Activated naive CD8-positive, alpha-beta T cell treated with anti-CD3 and anti-CD28 coated beads, Interleukin-2, amount 50 U/mL, for 16 hours (primary cell): ENCODE measurements around the gene NUPR1.
"Not testable (repeated sequence)": the region's sequence is repeated elsewhere in the genome, so short reads cannot be mapped to it uniquely, and the experiment has no call there.

Experiments
- DNase-seq: peaks from one replicate; pipeline ENCODE4 v3.0.0-alpha.2; 2020; ENCODE audit warnings: low read depth, low spot score

The NUPR1 gene, protein sequence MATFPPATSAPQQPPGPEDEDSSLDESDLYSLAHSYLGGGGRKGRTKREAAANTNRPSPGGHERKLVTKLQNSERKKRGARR

DNA sequence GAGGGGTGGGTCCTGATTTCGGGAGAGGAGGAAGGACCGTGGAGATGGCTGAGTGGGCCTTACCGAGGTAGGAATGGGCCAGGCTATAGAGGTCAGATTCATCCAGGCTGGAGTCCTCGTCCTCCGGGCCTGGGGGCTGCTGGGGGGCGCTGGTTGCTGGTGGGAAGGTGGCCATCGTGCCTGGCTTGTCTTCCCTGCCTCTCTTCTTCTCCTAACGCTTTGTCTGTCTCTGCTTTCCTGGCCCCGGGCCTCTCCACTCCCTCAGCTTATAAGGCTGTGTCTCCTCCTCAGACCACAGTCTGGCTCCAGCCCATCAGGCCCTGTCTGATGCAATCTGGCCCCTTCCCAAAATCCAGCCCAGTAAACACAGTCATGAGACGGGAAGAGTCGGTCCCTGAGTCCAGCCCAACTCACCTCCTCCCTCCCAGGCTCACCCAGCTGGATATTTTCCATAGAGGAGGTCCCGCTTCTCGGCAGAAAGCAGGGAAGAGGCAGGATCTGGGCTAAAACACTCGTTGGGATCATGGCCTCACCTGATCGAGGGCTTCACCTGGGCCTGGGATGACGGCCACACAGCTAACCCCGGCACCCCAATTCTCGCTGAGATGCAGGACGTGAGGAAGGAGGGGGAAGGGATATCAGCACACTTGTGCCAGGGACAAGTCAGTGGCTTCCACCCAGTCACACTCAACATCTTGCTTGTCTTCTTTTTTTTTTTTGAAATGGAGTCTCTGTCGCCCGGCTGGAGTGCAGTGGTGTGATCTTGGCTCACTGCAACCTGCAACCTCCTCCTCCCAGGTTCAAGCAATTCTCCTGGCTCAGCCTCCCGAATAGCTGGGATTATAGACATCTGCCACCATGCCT, at the start of gene NUPR1:
Gene NUPR1 (minus strand): TSS at position 242 of the 864 bp plus-strand sequence. CDS start 67 bp downstream, at position 175.
- no peak for DNase-seq

DNA sequence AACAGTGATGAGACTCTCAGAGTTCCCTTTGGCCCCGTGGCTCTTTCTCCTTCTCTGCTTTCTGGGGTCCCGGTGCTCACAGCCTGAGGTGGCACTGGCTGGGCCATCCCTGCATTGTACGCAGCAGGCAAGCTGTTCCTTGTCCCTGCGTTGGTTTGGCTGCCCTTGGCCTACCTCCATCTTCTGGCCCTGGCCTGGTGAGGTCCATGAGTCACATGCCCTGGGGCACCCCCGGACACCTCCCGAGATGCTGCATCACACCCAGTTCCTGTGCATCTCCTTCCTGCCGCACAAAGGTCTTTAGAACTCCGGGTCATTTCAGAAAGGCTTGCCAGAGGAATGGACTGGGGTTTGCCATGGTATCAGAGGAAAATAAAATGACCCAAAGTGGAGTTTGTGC, 48.6 kb upstream of the NUPR1 start:
- DNase-seq: no peak

DNA sequence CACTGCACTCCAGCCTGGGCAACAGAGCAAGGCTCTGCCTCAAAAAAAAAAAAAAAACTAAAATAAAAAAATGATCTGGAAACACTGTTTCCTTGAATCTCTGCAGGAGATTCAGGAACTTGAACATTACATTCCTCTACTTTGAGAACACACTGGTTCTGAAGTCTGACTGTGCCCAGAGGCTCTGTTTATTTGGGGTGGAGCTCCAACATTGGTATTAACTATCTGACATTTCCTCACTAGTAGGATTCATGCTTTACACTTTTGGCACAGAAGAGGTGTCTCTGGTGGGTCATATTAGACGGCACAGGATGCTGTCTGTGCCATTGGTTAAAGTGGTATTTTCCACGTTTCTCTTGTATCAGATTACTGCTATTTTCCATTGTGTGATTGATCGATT, 47.7 kb upstream of the NUPR1 start:
- DNase-seq: no peak

DNA sequence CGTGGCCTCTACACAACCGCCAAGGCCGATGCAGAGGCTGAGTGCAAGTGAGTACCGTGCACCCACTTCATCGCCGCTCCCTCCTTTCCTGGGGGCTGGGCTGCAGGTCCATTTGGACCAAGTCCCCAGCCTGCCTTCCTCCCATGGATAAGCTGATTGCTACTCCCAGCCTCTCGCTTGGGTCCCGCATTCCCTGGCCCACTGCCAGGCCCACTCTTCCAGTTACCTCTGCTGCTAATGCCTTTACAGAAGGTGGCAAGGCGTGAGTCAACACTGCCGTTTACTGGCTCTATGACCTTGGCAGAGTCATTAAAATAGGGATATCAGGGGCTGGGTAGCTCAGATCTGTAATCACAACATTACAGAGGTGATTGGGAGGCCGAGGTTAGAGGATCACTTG, 46.9 kb upstream of the NUPR1 start:
- DNase-seq: no peak

DNA sequence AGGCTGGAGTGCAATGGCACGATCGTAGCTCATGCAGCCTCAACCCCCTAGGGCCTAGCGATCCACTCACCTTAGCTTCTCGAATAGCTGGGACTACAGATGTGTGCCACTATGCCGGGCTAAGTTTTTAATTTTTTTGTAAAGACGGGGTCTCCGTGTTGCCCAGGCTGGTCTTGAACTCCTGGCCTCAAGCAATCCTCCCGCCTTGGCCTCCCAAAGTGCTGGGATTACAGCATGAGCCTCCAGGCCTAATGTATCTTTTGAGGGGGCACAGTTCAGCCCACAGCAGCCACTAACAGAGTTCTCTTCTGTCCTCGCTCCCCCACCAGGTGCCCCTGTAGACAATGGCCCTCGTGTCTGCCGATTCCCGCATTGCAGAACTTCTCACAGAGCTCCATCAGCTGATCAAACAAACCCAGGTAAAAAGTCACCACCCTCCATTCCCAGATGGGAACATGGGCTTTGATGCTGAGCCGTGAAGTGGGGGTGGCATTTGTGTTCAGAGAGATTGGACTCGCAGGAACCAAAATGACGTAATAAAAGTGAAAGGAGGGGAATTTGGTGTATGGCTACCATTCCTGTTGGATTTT, 42.0 kb upstream of the NUPR1 start:
- no peak for DNase-seq

DNA sequence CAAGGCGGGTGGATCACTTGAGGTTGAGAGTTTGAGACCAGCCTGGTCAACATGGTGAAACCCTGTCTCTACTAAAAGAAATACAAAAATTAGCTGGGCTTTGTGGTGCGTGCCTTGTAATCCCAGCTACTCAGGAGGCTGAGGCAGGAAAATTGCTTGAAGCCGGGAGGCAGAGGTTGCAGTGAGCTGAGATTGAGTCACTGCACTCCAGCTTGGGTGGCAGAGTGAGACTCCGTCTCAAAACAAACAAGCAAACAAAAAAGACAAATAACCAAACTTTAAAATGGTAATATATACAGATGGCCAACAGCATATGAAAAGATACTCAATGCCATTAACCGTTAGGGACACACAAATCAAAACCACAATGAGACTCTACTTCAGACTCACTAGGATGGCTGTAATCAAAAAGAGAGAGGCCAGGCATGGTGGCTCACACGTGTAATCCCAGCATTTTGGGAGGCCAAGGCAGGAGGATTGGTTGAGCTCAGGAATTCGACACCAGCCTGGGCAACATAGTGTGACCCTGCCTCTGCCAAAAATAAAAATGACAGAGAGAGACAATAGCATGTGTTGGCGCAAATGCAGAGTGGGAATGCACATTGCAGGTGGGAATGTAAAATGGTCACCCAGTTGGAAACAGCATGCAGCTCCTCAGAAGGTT, 36.8 kb upstream of the NUPR1 start:
- DNase-seq: no peak

DNA sequence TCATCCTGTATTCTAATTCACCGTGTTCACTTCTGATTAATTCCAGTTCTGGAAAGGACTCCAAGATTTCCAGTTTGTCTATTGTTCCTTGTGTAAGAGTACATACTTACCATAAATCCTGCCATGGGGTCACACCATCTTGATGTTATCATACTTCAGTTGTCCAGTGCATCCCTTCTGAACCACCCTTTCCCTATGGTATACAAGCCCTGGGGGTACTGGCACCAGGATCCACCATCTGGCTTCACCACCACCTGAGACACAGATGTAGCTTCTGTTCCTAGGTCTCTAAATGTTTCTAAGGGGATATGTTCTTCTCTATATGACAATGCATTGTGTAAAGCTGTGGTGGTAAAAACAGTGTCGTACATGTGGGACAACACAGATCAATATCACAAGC, 36.2 kb upstream of the NUPR1 start:
- DNase-seq: no peak

DNA sequence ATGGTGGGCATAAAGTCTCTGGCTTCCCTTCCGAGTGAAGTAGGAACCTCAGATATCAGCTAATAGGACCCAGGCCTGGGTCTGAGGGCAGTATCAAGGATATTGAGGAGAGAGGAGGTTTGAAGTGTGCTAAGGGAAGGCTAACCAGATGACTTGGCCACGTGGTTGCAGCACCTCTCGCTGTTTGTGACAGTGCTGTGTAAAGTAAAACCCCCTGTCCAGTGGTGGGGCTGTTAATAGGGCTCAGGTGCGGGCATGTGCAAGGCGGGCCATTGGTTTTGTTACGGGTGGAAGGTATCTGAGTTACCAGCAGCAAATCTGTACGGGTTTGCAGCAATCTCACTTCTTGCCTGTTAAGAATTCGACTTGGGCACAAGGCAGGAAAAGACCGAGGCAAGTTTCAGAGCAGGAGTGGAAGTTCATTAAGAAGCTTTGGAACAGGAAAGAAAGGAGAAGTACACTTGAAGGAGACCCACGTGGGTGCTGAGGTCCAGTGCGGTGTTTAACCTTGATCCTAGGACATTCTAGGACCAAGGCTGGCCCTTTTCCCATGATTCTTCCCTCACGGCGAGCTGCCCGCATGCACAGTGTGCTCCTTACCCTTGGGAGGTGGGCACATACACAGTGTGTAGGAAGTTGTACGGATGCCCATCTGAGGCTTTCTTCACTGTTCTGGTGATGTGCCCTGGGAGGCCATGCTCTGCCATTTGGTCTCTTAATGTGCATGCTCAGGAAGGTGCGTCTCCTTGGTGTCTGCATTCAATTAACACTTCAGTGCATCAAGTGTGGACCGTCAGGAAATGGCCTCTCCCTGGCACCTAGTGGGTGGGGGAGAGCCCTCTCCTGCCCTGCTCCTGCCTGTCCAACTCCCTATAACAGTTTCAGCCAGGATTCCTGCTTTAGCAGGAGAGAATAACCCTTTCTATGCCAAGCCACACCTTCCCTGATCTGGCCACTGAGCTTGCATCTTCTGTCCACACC, 35.3 kb upstream of the NUPR1 start:
- no peak for DNase-seq

DNA sequence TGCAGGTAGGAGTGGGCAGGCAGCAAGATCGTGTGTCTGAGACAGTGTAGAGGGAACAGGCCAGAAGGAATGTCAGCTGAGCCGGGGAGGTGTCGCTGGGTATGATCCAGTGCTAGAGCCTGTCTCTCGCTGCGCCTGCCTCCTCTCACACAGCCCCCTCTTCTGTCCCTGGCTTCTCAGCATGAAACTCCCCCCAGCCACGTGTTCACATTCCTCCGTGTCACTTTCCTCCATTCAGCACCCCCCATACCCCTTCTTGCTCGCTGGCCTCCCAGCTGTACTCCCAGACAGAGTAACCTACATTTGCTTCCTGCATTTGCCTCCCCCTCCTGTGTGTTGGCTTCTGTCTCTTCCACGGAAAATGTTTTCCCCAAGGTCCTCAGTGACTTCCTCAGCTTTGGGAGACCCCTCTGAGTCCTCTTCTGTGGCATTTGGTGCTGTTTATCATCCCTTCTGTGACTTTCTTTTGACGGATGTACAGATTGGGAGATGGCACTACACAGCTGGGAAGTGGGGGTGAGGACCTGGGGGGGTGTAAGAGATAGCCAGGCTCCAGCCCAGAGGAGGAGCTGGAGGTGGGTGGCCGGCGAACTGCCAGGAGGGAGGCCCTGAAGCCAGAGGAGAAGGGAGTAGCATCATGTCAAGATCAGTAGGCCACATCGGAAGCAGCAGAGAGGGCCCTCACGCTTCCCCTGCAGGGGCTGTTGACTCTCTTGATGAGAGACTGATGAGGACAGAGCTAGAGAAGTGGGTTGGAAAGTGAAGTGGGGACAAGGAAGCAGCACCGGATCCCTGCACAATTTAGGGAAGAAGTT, 34.1 kb upstream of the NUPR1 start:
- DNase-seq: no peak

DNA sequence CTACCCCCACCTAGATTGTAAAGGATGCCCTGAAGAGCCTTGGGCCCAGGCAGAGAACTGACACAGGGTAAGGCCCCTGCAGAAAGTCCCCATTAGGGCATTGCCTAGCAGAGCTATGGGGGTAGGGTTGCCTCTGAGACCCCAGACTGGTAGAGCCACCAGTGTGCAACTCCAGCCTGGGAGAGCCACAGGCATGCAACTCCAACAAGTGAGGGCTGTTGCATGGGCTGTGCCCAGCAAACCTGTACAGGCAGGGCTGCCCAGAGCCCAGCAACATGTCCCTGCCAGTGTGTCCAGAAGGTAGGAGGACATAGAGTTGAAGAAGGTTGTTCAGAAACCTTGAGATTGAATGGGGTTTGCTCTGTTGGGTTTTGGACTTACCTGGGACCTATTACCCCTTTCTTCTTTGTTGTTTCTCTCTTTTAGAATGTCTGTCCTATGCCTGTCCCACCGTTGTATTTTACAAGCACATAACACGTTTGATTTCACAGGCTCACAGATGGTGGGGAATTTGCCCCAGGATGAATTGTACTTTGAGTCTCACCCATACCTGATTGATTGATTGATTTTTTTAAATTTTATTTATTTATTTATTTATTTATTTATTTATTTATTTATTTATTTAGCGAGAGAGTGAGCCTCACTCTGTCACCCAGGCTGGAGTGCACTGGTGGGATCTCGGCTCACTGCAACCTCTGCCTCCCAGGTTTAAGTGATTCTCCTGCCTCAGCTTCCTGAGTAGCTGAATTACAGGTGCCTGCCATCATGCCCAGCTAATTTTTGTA, 31.4 kb upstream of the NUPR1 start:
- DNase-seq: no peak

DNA sequence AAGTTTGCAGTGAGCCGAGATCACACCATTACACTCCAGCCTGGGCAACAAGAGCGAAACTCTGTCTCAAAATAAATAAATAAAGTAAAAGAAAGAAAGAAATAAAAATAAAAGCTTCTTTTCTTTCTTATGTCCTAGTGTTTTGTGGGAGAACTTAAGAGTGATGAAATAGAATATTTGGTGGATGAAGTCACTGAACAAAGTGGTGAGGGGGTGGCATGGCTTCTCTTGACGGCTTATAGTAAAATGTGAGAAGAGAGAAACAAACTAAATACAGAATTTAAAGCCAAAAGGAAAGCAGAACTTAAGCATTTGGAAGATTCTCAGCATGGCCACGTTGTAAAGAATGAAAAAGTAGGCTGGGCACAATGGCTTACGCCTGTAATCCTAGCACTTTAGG, 30.2 kb upstream of the NUPR1 start:
- DNase-seq: no peak

DNA sequence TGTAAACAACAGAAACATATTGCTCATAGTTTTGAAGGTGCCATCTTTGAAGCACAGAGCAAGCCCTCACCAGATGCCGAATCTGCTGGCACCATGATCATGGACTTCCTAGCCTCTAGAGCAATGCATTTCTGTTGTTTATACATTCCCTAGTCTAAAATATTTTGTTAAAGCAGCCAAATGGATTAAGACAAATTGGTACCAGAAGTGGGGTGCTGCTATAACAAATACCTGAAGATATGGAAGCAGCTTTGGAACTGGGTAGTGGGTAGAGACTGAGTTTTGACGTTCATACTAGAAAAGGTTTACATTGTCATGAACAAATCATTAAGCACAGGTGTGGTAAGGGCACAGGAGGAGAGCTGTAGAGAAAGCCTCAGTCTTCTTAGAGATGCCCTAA, 28.5 kb upstream of the NUPR1 start:
- DNase-seq: no peak

DNA sequence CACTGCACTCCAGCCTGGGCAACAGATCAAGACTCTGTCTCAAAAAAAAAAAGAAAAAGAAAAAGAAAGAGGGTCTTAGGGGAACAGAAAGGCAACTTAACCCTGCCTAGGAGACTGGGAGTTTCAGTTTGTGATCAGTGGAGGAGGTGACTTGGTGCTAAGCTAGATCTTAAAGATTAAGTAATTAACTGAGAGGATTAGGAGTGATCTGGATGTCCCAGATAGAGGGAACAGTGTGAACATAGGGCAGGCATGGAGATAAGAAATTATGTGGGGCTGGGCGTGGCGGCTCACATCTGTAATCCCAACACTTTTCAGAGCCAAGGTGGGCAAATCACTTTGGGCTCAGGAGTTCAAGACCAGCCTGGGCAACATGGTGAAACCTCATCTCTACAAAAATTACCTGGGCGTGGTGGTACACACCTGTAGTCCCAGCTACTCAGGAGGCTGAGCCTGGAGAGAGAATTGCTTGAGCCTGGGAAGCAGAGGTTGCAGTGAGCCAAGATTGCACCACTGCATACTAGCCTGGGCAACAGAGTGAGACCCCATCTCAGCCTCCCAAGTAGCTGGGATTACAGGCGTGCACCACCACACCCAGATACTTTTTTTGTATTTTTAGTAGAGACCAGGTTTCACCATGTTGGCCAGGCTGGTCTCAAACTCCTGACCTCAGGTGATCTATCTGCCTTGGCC, 27.6 kb upstream of the NUPR1 start:
- DNase-seq: not testable (repeated sequence)

DNA sequence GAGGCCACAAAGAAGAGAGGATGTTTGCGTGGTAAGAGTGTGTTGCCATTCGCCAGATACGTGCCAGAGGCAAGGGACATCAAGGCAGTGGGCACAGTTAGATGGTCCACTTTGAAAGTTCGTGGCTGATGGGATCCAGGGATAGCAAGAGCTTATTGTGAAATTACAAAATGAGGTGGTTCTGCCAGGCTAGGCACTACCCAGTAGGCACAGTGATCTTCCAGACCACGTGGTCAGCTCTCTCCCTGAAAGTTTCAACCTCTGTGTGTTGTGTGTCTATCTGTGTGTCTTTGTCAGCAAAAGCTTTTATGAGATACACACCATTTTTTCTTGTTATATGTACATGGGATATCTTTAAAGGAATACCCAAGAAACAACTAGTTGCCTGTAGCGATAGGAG, 24.4 kb upstream of the NUPR1 start:
- no peak for DNase-seq

DNA sequence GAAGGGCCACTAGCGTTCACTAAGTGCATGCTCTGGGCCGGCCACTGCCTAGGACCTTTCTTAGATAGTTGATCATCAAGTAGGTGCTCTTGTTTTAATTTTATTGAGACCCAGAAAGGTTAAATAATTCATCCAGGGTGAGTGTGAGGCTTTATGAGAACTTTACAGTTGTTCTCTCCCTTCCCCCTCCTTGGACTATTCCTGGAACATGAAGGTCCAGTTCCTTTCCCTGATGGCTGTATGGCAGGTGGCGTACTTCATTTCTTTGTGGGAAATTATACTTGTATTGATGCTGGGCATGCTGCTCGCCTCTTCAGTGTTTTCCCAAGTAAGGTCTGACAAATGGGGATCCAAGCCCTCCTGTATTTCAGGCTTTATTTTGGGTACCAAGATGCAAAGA, 23.4 kb upstream of the NUPR1 start:
- no peak for DNase-seq

DNA sequence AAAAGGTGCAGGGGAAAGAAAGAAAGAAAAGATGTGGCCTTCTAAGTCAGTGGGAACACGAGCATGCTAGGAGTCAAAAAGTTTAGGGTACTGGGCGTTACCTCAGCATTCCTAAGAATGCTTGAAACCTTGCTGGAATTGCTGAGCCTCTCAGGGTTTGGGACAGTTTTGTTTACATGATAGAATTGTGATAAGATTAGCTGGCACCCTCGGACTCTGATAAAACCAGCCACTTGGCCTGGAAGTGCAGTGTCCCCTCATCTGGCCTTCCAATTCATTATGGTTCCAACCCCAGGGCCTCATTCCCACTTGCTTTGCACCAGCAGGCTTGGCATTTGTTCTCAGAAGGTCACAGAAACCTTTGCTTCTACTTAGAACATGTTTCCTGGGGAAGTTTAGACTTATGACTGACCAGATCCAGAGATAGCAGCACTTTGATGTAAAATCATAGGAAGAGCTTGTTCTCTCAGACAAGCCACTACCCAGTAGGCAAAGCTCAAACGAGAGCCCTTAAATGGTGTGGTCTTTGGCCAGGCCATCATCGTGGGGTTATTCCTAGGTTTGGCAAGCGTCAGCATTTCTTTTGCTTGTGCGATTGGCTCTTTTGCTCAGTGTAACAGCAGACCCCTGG, 22.9 kb upstream of the NUPR1 start:
- DNase-seq: no peak

DNA sequence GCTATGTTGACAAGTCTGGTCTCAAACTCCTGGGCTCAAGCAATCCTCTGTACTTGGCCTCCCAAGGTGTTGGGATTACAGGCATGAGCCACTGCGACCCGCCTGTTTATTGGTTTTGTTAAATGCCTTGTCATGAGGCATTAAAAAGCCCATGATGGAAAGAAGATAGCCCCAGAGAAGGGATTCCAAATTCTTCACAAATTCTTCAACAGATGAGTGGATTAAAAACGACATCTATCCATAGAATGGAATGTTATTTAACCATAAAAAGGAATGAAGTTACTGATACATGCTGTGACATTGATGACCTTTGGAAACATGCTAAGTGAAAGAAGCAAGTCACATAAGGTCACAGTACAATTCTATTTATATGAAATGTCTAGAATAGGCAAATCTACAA, 19.7 kb upstream of the NUPR1 start:
- no peak for DNase-seq

DNA sequence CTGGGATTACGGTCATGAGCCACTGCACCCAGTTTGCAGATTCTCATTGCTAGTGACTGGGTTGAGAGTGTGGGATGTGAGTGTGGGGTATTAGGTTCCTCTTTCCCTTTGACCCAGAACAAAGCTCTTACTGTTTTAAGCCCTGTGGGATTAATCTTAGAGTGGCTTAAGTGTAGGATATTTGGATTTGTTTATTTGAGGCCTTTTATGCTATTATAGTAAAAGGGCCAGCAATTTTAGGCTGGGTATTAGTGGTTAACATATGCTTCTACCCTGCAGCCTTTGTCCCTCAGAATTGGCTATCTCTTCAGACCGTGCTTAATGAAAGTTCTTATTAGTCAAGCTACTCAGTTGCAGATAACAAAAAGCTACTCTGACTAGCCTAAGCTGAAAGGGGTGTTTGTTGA, 18.1 kb upstream of the NUPR1 start:
- no peak for DNase-seq

DNA sequence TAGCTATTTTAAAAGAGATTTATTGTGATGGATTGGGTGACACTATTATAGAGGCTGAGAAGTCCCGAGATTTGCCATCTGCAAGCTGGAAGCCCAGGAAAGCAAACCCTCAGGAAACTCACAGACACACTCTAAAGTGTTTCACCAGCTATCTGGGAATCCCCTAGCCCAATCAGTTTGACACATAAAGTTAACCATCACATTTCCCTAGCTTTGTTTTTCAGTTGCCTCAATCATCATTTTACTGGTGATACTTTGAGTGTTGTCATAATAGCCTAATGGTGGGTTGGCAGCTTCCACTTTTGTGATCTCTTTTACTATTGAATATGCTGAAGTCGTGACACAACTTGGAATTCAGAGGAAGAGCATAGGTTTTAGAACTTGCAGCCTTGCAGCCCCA, 16.8 kb upstream of the NUPR1 start:
- DNase-seq: no peak
